OCI-LY7 (cell line): ENCODE results near the gene UCK2. TPM values are rescaled to one million over a fixed set of nuclear protein-coding genes. Genes with fewer than 3 reads are reported as not detected.

Source experiments
- BruUV-seq: library from RNA; stranded (reverse); fragments of 400-500 nt; replicated peaks from 2 replicates; lab custom pipeline; 2021; lab: Mats Ljungman, UMichigan
- CTCF ChIA-PET: fragments of 300-600 bp; sonication (Branson Sonifier 250); formaldehyde crosslinking; loops from one replicate; lab custom pipeline; 2022; ENCODE audit warnings: antibody characterized with exemption; ENCODE audit not compliant: unreplicated experiment; lab: Charles Lee
- POLR2A ChIA-PET: fragments of 300-600 bp; sonication (Branson Sonifier 250); formaldehyde crosslinking; loops from one replicate; lab custom pipeline; 2022; ENCODE audit warnings: antibody characterized with exemption; lab: Charles Lee
- DNase-seq: peaks from one replicate; pipeline ENCODE4 v3.0.0-alpha.2; 2015; ENCODE audit warnings: low spot score
- H2AFZ ChIP-seq: fragments of 200-600 bp; sonication (generic), shearing (Covaris generic); 2 replicates; pipeline ENCODE4 v1.6.1; 2014; ENCODE audit warnings: mild to moderate bottlenecking, antibody characterized with exemption, low read length, moderate library complexity
- H3K27ac ChIP-seq: fragments of 200-600 bp; sonication (generic); 2 replicates; pipeline ENCODE4 v1.5.1; 2014; ENCODE audit warnings: mixed run types, low read depth, mild to moderate bottlenecking, moderate library complexity, low read length, inconsistent platforms; ENCODE audit not compliant: poor library complexity, severe bottlenecking
- H3K36me3 ChIP-seq: fragments of 200-600 bp; sonication (generic); 2 replicates; pipeline ENCODE4 v1.6.1; 2014; ENCODE audit warnings: mild to moderate bottlenecking, antibody characterized with exemption, low read length, moderate library complexity, mixed read lengths; ENCODE audit not compliant: insufficient read depth
- H3K4me1 ChIP-seq: fragments of 200-600 bp; sonication (generic); 2 replicates; pipeline ENCODE4 v1.5.1; 2014; ENCODE audit warnings: mild to moderate bottlenecking, low read length; ENCODE audit not compliant: insufficient read depth, poor library complexity, severe bottlenecking
- H3K4me2 ChIP-seq: fragments of 200-600 bp; sonication (generic); 2 replicates; pipeline ENCODE4 v1.6.1; 2014; ENCODE audit warnings: mild to moderate bottlenecking, low read length
- H3K4me3 ChIP-seq: fragments of 200-600 bp; sonication (generic); 2 replicates; pipeline ENCODE4 v1.5.1; 2014; ENCODE audit warnings: mild to moderate bottlenecking, low read depth, low read length; ENCODE audit not compliant: poor library complexity, severe bottlenecking
- H3K79me2 ChIP-seq: fragments of 200-600 bp; sonication (generic); 2 replicates; pipeline ENCODE4 v1.6.1; 2016; ENCODE audit warnings: low read depth, mild to moderate bottlenecking, low read length, moderate library complexity, mixed read lengths; ENCODE audit not compliant: insufficient read depth
- H3K9me2 ChIP-seq: fragments of 200-600 bp; sonication (generic); 2 replicates; pipeline ENCODE4 v1.6.1; 2016; ENCODE audit warnings: mild to moderate bottlenecking, low read length, mixed read lengths; ENCODE audit not compliant: insufficient read depth
- H3K9me3 ChIP-seq: fragments of 200-600 bp; sonication (generic); 2 replicates; pipeline ENCODE4 v1.6.1; 2014; ENCODE audit warnings: mild to moderate bottlenecking, mixed run types, low read length, mixed read lengths
- H4K20me1 ChIP-seq: fragments of 200-600 bp; sonication (generic); 2 replicates; pipeline ENCODE4 v1.6.1; 2014; ENCODE audit warnings: mild to moderate bottlenecking, antibody characterized with exemption, low read length, moderate library complexity, mixed read lengths; ENCODE audit not compliant: insufficient read depth
- CTCF ChIP-seq: fragments of 200-600 bp; sonication (generic); conservative IDR thresholded peaks from 2 replicates; pipeline ENCODE4 v1.5.1; 2014; ENCODE audit warnings: mild to moderate bottlenecking, antibody characterized with exemption, low read length, moderate library complexity, mixed read lengths
- EZH2phosphoT487 ChIP-seq: fragments of 200-600 bp; sonication (generic); IDR thresholded peaks from 2 replicates; pipeline ENCODE4 v1.6.1; 2018; ENCODE audit warnings: low read depth, borderline replicate concordance, mild to moderate bottlenecking, mixed run types, antibody characterized with exemption, low read length, moderate library complexity, mixed read lengths
- intact Hi-C: fragments of 100-400 bp; cut with micrococcal nuclease; formaldehyde crosslinking; loops from one replicate; pipeline ENCODE4 v1.10.0; 2022; ENCODE audit not compliant: unreplicated experiment
- total RNA-seq, 2 experiments: library from RNA; depleted of rRNA in 1 of 2; stranded (reverse); fragments of >200 nt in 1 of 2; shearing (Covaris generic) in 1 of 2; gene quantifications; 2 replicates each; pipeline ENCODE4 v1.2.3, GENCODE V29; 2014 to 2022

The UCK2 gene
- total RNA-seq, 2 experiments from 2014 or later: 66.0 to 75.8 TPM

- Histone ChIP-seq H3K9me2 (no peaks in the 10 kb centered on the region), H3K79me2 (peaks cover 98% of the 10 kb centered on the region), H2AFZ (no peak overlapping the region), H3K4me1 (peaks cover 25% of the 10 kb centered on the region), H3K4me3 (no peak overlapping the region), H3K36me3 (peaks cover 10% of the 10 kb centered on the region), H3K27ac (no peak overlapping the region), H4K20me1 (peaks cover 28% of the 10 kb centered on the region; the same call in 1 of the 2 replicates), H3K4me2 (no peak overlapping the region), H3K9me3 (no peaks in the 10 kb centered on the region)
- no TSS peak for BruUV-seq
- no peak for TF ChIP-seq EZH2phosphoT487
- TF ChIP-seq CTCF: no peak
- DNase-seq: no peak
- intact Hi-C loops: no loop called here
- CTCF ChIA-PET: no interaction called here
- POLR2A ChIA-PET: interaction anchor here (1.0 to 2.5 kb wide), 4 partner anchors 9 to 61 kb away, joined by 3 to 10 read pairs (median 6); no protein-coding TSS in a partner anchor
These were observed 16.8 kb downstream of the UCK2 start for GRCh38 chr1:165844114-165844798.

GRCh38 chr1:165844933-165845332, 17.5 kb downstream of the UCK2 start:
- BruUV-seq: no TSS peak
- H3K4me3 ChIP-seq: no peak overlapping the region
- no peak overlapping the region for H3K4me2 ChIP-seq
- no peaks in the 10 kb centered on the region for H3K9me3 ChIP-seq
- POLR2A ChIA-PET: interaction anchor here (1.0 to 1.6 kb wide), 3 partner anchors 10 to 60 kb away, joined by 3 to 10 read pairs (median 4); no protein-coding TSS in a partner anchor
- CTCF ChIA-PET: interaction anchor here (0.9 kb wide), 1 partner anchor 27 kb away, joined by 3 read pairs; no protein-coding TSS in a partner anchor
- no peak for TF ChIP-seq CTCF
- TF ChIP-seq EZH2phosphoT487: no peak
- DNase-seq: no peak
- H4K20me1 ChIP-seq: peaks cover 28% of the 10 kb centered on the region; the same call in 1 of the 2 replicates
- peaks cover 99% of the 10 kb centered on the region for H3K79me2 ChIP-seq
- no peak overlapping the region for H2AFZ ChIP-seq
- H3K36me3 ChIP-seq: peaks cover 10% of the 10 kb centered on the region
- H3K9me2 ChIP-seq: no peaks in the 10 kb centered on the region
- H3K4me1 ChIP-seq: peaks cover 25% of the 10 kb centered on the region
- no peak overlapping the region for H3K27ac ChIP-seq
- intact Hi-C loops: no loop called here

GRCh38 chr1:165845569-165845968, 18.2 kb downstream of the UCK2 start:
- BruUV-seq: no TSS peak
- Histone ChIP-seq H3K36me3 (peaks cover 10% of the 10 kb centered on the region), H3K4me1 (peaks cover 25% of the 10 kb centered on the region), H3K4me3 (no peak overlapping the region), H3K27ac (no peak overlapping the region), H3K9me3 (no peaks in the 10 kb centered on the region), H3K4me2 (no peak overlapping the region), H2AFZ (no peak overlapping the region), H3K9me2 (no peaks in the 10 kb centered on the region), H3K79me2 (peaks cover 95% of the 10 kb centered on the region), H4K20me1 (peaks cover 28% of the 10 kb centered on the region; the same call in 1 of the 2 replicates)
- intact Hi-C loops: no loop called here
- TF ChIP-seq CTCF: no peak
- TF ChIP-seq EZH2phosphoT487: no peak
- DNase-seq: no peak
- POLR2A ChIA-PET: interaction anchor here (0.7 to 2.3 kb wide), 3 partner anchors 10 to 99 kb away, joined by 3 to 10 read pairs (median 10); no protein-coding TSS in a partner anchor
- CTCF ChIA-PET: interaction anchor here (0.9 kb wide), 1 partner anchor 26 kb away, joined by 3 read pairs; no protein-coding TSS in a partner anchor
